Iris pigment epithelial cell (primary cell): Measurements from ENCODE around the gene LAMA5.

Source experiments
- DNase-seq: peaks from one replicate; pipeline ENCODE4 v3.0.0-alpha.2; 2011; ENCODE audit warnings: low read depth

LAMA5 gene

DNA sequence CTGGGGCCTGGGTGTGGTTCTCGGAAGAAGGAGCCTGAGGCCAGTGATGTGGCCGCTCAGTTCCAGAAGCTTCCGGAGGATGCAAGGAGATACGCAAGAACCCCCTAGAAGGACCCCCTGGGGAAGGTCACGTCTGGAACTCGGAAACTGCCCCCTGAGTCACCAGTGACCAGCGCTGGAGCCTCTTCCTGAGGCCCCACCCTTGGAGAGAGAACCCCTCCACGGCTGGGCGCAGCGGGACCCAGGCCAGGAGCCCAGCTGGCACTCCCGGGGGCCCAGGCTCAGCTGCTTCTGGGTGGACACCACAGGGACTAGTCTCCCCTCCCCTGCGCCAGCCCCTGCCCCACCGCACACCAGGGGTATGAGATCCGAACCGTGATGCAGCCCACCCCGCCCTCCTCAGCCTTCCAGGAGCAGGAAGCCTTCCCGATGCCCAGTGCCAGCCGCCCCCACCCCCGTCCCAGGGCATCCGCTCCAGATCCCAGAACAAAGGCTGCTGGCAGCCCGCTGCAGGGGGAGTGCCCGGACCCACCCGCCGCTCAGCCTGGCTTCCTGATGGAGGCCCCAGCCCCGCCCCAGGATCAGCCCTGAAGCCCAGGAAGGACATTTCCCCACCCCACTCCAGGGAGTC, 7.5 kb downstream of the LAMA5 start:
- DNase-seq: peak; percentile 54

DNA sequence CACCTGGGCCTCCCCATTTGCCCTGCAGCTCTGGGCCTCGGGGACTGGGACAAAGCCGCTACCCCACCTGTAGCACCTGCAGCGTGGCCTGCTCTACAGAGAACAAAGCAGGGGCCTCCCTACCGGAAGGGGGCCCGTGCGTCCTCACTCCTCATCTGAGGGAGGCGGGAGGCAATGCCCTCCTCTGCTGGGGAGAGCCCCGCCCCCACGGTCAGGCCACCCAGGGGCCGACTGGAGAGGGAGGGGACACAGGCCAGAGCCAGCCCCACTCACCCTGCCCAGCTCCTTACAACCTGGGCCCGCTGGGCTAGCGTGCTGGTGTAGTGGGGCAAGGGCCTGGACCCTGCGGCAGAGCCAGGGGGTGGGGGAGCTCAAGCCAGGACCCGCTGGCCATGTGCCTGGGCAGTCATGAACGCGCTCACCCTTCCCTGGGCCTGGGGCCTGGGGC, 8.0 kb downstream of the LAMA5 start:
- DNase-seq: no peak

- no peak for DNase-seq
Observed at GRCh38 chr20:62358171-62359042, 8.7 kb downstream of the LAMA5 start.

GRCh38 chr20:62357681-62358080, 9.4 kb downstream of the LAMA5 start:
- no peak for DNase-seq

- DNase-seq: peak; percentile 77
Observed at GRCh38 chr20:62357187-62357667, 9.9 kb downstream of the LAMA5 start.

DNA sequence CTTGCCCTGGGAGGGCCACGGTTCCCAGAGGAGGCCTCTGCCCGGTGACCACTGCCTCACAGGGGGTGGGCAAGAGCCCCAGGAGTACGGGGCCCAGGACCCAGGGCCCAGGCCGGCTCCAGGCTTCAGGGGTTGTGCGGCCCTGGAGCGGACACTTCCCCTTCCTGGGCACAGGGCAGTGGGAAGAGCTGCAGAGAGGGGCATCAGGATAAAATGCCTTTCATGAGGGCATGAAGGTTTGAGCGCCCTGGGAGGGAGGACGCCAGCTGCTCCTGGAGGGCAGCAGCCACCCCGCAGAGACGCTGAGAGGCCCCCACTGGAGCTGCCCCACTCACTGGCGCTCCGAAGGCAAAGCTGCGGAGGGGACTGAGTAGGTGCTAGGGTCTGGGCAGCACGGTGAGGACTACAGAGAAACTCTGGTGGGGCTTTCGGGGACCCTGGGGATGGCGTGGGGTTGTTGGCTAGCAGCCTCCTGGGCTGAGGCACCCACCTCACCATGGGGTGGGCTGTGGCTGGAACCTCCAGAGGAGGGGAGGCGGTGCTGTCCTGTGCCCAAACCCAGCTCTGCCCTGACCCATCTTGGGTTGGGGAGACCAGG, 10.4 kb downstream of the LAMA5 start:
- DNase-seq: no peak

- peak; percentile 39 for DNase-seq
Observed at GRCh38 chr20:62355878-62356588, 11.1 kb downstream of the LAMA5 start.

DNA sequence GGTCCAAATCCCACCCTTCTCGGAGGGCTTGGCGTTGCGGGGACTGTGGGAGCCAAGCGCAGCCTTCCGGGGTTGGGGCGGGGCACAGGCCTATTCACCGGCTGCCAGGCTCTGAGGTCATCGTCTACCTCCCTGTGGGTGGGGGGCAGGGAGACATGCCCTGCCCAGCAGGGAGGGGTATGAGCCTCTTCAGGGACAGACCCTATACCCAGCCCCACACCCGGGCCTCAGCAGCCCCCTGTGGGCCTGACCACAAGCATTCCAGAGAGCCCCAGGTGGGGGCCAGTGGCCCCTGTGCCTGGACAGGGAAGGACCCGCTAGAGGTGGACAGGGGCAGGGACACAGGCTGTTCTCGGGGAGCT, 11.6 kb downstream of the LAMA5 start:
- DNase-seq: peak; percentile 43

DNA sequence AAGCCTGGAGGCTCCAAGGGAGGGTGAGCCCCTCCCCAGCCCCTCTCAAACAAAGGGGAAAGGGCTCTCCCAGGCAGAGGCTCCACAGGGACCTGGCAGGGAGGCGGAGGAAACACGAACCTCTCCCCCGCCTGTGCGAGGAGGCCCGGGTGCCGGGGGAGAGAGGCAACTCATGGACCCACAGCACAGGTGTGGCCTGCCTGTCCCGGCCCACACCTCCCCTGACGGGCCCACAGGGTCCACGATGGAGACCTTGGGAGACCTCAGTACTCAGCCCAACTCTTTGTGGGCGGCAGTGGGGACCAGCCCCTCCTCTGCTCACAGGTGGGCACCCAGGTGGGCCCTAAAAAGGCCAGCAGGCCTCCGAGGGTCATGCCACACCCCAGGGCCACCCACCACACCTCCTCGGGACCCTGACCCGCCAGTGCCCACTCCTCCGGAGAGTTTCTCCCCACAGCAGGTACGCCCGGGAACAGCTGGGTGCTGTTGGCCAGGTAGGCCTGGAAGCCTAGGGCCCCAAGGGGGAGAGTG, 12.2 kb downstream of the LAMA5 start:
- DNase-seq: no peak

DNA sequence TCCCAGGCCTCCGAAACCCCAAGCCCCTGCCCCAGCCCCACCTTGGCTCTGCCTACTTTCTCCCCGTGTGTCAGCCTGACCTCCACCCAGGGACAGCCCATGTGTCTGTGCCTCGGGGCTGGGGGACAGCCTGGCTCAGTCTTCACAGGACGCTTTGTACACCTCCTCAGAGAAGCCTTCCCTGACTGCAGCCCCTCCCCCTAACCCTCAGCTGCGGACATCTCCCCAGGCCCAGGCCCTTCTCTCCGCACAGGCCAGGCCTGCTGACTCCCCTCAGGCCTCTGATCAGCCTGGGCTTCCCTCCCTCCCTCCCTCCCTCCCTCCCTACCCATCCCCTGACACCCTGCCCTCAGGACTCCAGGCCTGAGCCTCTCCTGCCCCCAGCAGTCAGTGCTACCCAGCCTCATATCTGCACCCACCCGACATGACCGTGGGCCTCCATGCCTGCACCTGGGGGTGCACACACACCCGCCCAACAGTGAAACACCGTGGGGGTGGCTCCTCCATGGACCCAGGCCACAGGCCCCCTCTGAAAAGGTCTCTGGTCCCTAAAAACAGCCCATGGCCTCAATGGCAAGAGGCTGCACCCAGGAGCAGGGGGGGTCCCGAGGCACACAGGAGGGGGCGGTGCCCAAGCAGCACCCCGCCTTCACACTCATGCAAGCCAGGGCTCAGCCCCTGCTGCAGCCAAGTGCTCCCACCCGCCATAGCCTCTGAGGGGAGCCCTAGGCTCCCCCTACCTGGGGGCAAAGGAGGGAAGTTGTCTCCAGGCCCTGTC, 12.9 kb downstream of the LAMA5 start:
- no peak for DNase-seq

- no peak for DNase-seq
Observed at GRCh38 chr20:62353289-62354030, 13.7 kb downstream of the LAMA5 start.

- no peak for DNase-seq
Observed at GRCh38 chr20:62352402-62353288, 14.5 kb downstream of the LAMA5 start.

GRCh38 chr20:62351469-62352401, 15.4 kb downstream of the LAMA5 start:
- DNase-seq: no peak

DNA sequence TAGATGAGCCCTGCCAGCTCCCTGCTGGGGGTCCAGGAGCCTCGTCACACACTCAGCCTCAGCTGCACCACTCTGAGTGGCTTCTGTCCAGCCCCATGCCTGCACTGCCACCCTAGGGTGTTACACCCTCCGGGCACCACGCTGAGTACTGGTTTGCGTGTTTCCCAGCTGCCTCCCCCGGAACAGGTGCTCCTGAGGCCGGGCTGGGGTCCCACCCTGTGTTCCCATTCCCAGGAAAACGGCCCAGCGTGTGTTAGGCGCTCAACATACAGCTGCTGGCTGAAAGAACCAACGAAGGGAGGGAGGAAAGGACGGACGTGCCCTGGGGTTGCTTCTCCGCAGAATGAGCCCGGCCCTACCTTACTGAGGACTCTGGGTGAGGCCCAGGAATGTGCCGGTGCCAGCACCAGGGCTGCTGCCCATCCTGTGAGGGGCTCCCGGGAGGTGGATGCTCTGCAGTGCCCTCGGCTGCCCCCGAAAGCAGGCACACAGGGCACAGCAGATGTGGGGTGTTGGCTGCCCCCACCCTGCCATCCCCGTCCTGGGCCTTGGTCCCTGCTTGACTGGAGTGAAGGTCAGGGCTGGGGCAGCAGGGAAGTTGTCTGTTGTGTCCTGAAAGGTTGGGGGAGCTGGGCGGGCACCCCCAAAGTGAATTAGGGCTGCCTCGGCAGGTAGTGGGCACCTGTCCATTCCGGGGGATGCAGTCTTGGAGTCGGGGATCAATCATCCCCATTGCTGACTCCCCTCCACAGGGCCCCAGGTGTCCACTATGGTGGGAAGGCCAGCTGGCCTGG, 16.3 kb downstream of the LAMA5 start:
- no peak for DNase-seq

DNA sequence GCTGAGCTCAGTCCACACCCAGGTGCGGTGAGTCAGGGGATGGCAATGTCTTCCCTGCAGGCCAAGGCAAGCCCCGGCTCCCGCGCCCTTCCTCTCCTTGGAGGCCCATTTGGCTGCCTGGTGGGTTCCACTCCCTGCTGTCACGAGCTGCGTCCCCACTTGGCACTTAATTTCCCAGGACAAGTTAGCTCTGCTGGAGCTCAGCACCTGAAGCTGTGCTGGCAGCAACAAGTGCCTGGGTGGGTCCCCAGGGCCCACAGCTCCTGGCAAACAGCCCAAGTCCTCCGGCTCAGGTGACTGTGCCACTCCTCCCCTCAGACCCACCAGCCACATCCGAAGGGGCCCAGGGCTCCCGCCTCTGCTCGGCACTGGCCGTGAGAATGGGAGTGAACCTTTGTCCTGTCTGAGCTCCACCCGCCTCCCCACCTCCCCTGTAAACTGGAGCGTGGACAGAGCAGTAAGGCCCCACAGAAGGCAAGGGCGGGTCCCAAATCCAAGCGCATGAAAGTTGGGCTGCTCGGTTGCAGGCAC, 16.9 kb downstream of the LAMA5 start:
- no peak for DNase-seq

- DNase-seq: no peak
Observed at GRCh38 chr20:62349556-62350097, 17.5 kb downstream of the LAMA5 start.

- no peak for DNase-seq
Observed at GRCh38 chr20:62348604-62349003, 18.5 kb downstream of the LAMA5 start.
